Uterus (tissue), 2 donors: Measurements from ENCODE around the gene PTX4.

Experiments
- POLR2A ChIP-seq, 2 donors: fragments of 450-650 bp; IDR thresholded peaks; one replicate each; pipeline ENCODE4 v1.6.1; 2016; ENCODE audit warnings: antibody characterized with exemption in 2 of 2, mild to moderate bottlenecking in 1 of 2, moderate library complexity in 1 of 2
- TF ChIP-seq, protein P1 (sequence below), 4 experiments: fragments of 200-600 bp in 2 of 4; fragments of 450-650 bp in 2 of 4; sonication (generic) in 2 of 4; IDR thresholded peaks; one replicate each; pipeline ENCODE4 v1.5.1; 2016 to 2019; ENCODE audit warnings: antibody characterized with exemption in 4 of 4, mild to moderate bottlenecking in 2 of 4, moderate library complexity in 1 of 4

DNA sequence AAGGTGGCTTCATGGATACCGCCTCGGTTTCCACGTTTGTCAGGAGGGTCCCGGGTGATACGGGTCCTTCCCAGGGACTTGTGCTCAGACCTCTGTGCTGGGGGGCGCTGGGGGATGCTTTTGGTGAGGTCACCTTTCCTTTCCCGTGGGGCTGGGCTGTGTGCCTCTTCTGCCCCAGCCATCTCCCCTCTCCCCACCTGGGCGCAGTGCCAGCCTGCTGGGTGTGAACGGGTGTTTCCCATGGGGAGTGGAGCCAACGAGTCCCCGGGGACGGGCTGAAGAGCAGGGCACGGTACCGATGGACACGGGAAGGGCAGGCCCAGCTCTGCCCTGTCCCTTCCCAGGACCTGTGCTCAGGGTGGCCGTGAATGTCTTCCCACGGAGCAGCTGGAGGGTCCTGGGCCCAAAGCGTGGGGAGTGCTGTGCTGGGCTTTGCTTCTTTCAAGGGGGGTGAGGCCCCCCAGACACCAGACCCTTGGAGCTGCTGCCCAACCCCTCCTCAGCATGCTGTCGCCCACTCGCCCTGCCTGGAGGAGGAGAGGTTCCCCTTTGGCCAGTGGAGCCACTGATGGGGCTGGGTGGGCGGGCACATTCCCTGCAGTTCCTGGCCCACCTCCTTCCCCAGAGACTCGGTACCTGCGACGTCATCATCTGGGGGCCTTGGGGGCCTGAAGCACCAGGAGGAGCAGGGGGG lies 19.9 kb upstream of the PTX4 start:
- TF ChIP-seq, protein P1, sequence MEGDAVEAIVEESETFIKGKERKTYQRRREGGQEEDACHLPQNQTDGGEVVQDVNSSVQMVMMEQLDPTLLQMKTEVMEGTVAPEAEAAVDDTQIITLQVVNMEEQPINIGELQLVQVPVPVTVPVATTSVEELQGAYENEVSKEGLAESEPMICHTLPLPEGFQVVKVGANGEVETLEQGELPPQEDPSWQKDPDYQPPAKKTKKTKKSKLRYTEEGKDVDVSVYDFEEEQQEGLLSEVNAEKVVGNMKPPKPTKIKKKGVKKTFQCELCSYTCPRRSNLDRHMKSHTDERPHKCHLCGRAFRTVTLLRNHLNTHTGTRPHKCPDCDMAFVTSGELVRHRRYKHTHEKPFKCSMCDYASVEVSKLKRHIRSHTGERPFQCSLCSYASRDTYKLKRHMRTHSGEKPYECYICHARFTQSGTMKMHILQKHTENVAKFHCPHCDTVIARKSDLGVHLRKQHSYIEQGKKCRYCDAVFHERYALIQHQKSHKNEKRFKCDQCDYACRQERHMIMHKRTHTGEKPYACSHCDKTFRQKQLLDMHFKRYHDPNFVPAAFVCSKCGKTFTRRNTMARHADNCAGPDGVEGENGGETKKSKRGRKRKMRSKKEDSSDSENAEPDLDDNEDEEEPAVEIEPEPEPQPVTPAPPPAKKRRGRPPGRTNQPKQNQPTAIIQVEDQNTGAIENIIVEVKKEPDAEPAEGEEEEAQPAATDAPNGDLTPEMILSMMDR (IDR thresholded peaks at IDR 0.05) = no peak
- TF ChIP-seq POLR2A (IDR thresholded peaks at IDR 0.05) = no peak
